ENCODE measurements around the gene KCNK3. TPM values are rescaled to one million over a fixed set of nuclear protein-coding genes. Genes with fewer than 3 reads are reported as not detected.

The KCNK3 gene
- total and polyA plus RNA-seq, 2 donors (not counting 3 experiments of a cell fraction or from before 2014, with no cell fraction given) = not detected

GRCh38 chr2:26724784-26725520 lies 32.4 kb downstream of the KCNK3 start:
- Histone ChIP-seq H3K9ac (replicated peaks; ENCODE audit: extremely low read depth, insufficient read depth, low read length) (no peak overlapping the region), H3K27me3 (ENCODE audit: control insufficient read depth in 2 of 2, insufficient read depth in 2 of 2, low read length in 2 of 2) (peaks cover 0 to 5% of the 10 kb centered on the region in 2 experiments), H3K4me3 (replicated peaks in 1 of 3; ENCODE audit: insufficient read depth in 1 of 3, low read depth in 1 of 3, low read length in 3 of 3) (no peak overlapping the region), H3K9me3 (replicated peaks; ENCODE audit: control insufficient read depth, insufficient read depth, low read length) (no peaks in the 10 kb centered on the region), H2AFZ (ENCODE audit: low read depth, low read length) (no peak overlapping the region), H3K4me2 (ENCODE audit: insufficient read depth, low read length) (no peak overlapping the region), H3K36me3 (ENCODE audit: control insufficient read depth in 2 of 2, extremely low read depth in 1 of 2, insufficient read depth in 2 of 2, low read length in 2 of 2) (no peaks in the 10 kb centered on the region), H3K79me2 (ENCODE audit: control insufficient read depth, insufficient read depth, low read length) (no peaks in the 10 kb centered on the region), H3K9me1 (replicated peaks; ENCODE audit: control insufficient read depth, extremely low read depth, insufficient read depth, low read length) (no peaks in the 10 kb centered on the region), H3K4me1 (ENCODE audit: control insufficient read depth, extremely low read depth, insufficient read depth, low read length) (peaks cover 4% of the 10 kb centered on the region), H3K27ac (ENCODE audit: insufficient read depth, low read depth, low read length) (no peak overlapping the region), H4K20me1 (replicated peaks; ENCODE audit: control insufficient read depth, extremely low read depth, insufficient read depth, low read length) (no peaks in the 10 kb centered on the region)
- CTCF ChIA-PET = interaction anchor here (0.7 to 2.4 kb wide), 3 partner anchors 9 to 120 kb away, joined by 3 to 10 read pairs (median 5); no protein-coding TSS in a partner anchor
- dilution Hi-C loops (cut with MboI; ENCODE audit: extremely low pct_ligation_motif_present, low sequenced_read_pairs) = no loop called here
- no peak for DNase-seq (ENCODE audit: low read depth, low spot score)
- FAIRE-seq = no peak
- no peak for TF ChIP-seq JUN (IDR thresholded peaks at IDR 0.05; ENCODE audit: borderline replicate concordance, insufficient read depth, insufficient read length, low read depth)
- TF ChIP-seq FOS (IDR thresholded peaks at IDR 0.05; ENCODE audit: borderline replicate concordance, insufficient read depth, low read length) = no peak
- no peak for TF ChIP-seq CTCF (IDR thresholded peaks at IDR 0.05; ENCODE audit: extremely low read depth in 1 of 2, insufficient read depth in 1 of 2, low read depth in 1 of 2, low read length in 2 of 2)
- TF ChIP-seq POLR2A (IDR thresholded peaks at IDR 0.05; ENCODE audit: low read depth, low read length) = no peak
- TF ChIP-seq MYC (IDR thresholded peaks at IDR 0.05; ENCODE audit: low read depth, low read length) = no peak
- no peak for TF ChIP-seq EZH2 (IDR thresholded peaks at IDR 0.05; ENCODE audit: borderline replicate concordance, low read depth, low read length, severe bottlenecking)
- POLR2A ChIA-PET = no interaction called here
- intact Hi-C loops (cut with micrococcal nuclease) = no loop called here
- BruUV-seq (replicated peaks) = no TSS peak

Measured in endothelial cell of umbilical vein (primary cell).